GM19043 (cell line): ENCODE data around the gene ADAP1.
"Not testable (repeated sequence)": the region's sequence is repeated elsewhere in the genome, so short reads cannot be mapped to it uniquely, and the experiment has no call there.

Source experiments
- ATAC-seq: cut with Tn5 transposase; IDR thresholded peaks from one replicate; pipeline ENCODE4 v1.9.1; 2021; ENCODE audit warnings: low read depth; ENCODE audit not compliant: unreplicated experiment

ADAP1 gene

DNA sequence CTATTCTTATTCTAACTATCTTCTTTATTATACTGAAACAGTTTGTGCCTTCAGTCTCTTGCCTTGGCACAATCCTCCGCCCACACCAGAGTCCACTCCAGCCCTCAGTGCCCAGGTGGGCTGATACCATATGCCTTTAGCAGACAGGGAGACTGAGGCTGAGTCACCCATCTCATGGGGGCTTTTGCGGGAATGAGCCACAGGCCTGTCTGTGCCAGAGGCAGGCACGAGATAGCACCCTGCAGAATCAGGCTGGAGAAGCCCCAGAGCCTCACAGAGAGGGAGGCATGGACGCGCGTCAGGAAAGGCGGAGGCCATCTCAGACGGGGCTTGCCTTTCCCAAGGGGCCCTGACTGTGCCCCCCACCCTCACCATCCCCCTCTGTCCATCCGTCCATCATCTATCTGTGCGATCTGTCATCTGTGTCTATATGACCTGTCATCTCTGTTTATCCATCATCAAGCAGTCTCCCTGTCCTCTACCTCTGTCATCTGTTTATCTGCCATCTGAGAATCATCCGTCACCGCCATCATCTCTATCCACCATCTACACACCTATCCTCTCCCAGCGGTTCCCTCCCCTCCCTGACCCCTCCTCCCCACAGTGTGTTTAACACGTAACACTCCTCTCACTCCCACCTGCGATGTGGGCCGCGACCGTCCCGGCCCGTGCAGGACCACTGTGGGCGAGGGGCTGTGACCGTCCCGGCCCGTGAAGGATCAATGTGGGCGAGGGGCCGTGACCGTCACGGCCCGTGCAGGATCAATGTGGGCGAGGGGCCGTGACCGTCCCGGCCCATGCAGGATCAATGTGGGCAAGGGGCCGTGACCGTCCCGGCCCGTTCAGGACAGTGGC is 7.3 kb upstream of the ADAP1 start:
- no peak for ATAC-seq

- not testable (repeated sequence) for ATAC-seq
Measured at GRCh38 chr7:960972-961371, 6.5 kb upstream of the ADAP1 start.

DNA sequence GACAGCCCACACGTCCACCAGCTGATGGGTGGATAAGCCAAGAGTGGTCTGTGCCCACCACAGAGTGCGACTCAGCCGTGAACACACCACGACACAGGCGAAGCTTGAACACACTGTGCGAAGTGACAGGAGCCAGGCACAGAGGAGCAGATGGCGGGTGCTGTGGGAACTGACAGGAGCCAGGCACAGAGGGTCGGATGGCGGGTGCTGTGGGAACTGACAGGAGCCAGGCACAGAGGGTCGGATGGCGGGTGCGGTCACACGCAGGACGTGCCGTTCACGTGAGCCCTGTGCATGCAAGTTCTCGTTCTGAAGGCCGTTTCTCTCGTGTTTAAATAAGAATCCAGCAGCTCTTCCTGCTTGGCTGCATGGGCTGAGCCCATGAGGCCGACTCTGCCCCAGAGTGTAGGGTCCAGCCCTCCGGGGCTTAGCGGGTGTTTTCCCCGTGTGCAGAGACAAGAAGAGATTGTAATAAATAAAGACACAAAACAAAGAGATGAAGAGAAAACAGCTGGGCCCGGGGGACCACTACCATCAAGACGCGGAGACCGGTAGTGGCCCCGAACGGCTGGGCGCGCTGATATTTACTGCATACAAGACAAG is 5.9 kb upstream of the ADAP1 start:
- ATAC-seq, result no peak

DNA sequence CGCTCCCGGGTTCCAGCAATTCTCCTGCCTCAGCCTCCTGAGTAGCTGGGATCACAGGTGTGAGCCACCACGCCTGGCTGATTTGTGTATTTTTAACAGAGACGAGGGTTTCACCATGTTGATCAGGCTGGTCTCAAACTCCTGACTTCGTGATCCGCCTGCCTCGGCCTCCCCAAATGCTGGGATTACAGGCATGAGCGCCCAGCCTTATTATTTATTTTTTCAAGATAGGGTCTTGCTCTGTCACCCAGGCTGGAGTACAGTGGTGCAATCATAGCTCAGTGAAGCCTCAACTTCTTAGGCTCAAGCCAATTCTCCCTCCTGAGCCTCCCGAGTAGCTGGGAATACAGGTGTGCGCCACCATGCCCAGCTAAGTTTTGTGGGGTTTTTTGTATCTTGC is 5.3 kb upstream of the ADAP1 start:
- ATAC-seq, result not testable (repeated sequence)

GRCh38 chr7:959271-959670 is 4.8 kb upstream of the ADAP1 start:
- ATAC-seq, result no peak

DNA sequence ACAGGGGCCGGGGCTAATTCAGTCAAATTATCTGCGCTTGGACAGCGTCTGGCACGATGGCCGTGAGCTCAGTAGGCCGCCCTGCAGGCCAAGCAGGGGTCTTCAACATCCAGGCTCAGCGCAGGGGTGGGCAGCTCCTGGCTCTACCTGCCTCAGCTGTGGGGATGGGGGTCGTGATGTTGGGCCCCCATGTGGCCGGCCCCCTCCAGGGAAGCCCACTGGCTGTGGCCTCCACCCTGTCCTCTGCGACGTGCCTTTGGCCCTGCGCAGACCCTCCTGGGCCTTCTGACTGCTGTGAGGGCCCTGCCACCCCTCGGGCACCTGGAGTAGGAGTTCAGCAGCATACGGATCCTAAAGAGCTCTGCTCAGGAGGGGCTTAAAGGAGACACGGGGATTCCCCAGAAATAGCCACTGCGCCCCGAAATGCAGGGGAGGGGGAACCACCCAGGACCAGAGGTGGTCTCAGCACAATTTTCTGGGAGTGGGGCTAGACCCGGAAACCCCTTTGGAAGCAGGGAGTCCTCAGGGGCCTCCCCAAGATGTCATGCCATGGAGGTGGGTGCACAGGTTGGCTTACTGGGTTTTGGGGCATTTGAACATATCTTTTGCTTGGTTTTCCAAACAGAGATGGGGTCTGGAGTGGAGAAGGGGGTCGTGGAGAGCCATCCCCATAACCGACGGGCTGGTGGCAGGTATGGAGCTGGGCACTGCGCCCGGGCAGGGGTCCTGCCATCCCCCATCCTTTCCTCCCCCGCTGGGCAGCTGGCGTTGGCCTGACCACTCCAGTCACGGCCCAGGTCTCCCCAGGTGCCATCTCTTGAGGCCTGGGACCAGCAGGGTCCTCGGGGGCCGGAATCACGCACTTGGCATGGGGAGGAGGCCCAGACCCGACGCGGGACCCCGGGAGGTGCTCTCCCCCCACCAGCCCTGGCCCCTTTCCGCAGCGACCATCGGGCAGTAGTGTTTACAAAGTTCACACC is 4.0 kb upstream of the ADAP1 start:
- no peak for ATAC-seq

DNA sequence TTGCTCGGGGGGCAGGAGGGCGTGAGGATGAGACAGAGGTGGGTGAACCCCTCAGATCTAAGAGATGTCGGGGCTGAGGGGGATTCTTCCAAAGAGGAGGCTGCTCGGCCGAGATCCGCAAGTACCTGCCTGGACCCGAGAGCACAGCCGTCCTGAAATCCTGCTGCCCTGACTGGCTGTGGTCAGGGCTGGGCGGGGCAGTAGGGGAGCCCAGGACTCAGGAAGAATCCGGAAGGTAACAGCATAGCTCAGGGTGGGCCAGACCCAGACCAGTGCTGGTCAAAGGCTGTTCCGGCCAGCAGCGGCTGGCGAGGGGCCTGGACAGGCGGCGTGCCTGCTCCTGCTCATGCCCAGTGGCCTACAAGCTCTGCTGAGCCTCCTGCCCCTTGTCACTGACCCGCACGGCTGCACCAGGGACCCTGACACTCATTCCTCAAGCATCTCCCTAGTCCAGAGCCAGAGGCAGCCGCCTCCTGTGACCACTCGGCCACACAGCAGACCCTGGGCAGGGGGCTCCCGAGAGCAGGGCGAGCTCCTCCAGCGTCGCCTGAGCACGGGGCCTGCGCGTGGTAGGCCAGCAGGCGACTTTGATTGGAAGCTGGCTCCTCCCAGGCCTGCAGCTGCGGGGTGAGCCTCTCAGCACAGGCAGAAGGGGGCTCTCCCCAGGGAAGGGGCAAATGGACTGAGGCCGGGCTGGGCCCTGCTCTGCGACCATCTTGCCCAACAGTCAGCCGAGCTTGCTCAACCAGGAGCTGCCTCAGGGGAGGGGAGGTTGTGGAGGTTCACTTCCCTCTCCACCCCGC is 3.1 kb upstream of the ADAP1 start:
- no peak for ATAC-seq

- no peak for ATAC-seq
Measured at GRCh38 chr7:956031-956430, 1.6 kb upstream of the ADAP1 start.

- ATAC-seq, result no peak
Measured at GRCh38 chr7:953547-954327, 743 bp downstream of the ADAP1 start.

DNA sequence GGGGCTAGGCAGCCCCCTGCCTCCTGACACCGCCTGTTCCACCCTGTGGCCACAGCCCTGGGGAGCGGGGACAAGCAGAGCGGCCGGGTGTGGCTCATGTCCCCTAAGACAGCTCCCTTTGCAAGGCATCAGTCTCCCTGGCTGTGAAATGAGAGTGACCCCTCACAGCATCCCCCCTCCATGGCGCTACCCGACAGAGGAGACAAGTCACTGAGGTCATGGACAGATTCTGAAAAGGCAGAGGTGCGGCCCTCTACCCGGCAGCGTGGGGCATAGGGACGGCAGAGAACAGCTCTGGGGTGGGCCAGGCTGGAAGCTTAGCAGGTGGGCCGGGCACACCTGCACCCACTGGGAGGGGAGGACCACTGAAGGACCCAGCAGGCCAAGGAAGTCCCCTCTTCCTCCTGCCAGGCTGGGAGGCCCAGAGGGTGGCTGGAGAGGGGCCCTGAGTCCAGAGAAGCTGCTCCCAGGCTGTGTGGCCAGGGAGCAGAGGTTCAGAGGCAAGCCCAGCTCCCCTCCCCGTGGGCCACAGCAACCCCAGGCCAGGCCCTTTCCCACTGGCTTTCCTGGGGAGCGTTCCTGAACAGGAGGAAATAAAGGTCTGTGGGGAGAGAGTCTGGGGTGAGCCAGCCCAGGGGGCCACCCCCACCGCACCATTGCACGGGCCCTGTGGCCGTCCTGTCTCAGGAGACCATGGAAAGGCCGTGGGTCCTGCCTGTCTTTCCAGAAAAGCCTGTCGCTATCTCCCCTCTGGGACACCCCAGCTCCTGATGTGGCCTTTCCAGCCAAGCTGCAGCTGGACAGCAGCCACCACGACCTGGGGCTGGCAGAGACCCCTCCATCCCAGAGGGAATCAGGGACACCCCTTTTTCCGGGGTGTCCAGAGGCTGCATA is 1.7 kb downstream of the ADAP1 start:
- no peak for ATAC-seq

DNA sequence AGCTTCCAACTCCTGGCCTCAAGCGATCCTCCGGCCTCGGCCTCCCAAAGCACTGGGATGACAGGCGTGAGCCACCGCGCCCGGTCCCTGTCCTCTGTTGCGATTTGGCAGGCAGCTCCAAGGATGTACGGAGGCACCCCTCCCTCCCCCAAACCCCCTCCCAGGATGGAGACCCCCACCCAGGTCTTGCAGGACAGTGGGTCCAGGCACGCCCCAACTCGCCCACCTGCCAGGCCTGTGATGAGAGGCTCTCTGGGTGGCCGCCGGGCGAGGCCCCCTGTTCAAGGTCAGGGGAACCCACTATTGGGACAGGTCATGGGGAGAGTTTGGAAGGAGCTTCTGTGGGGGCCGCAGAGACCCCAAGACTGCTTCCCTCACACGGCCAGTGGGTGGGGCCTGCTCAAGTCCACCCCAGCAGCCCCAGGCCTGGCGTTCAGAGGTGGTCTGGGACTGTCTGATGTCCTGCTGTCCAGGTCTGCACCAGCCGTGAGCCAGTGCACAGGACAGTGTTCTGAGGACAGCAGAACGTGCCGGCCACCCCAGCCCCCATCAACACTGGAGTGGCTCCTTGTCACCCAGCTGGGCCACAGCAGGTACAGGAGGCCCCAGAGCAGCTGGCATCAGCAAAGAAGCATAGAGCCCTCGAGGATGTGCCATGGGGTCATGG is 2.5 kb downstream of the ADAP1 start:
- ATAC-seq, result no peak

- no peak for ATAC-seq
Measured at GRCh38 chr7:949021-949934, 5.2 kb downstream of the ADAP1 start.

GRCh38 chr7:947391-948210 is 6.9 kb downstream of the ADAP1 start:
- no peak for ATAC-seq

GRCh38 chr7:946256-946996 is 8.1 kb downstream of the ADAP1 start:
- no peak for ATAC-seq

GRCh38 chr7:945556-946255 is 8.8 kb downstream of the ADAP1 start:
- no peak for ATAC-seq
